Mesenteric fat pad (tissue), 1 donor: ENCODE measurements around the gene HNRNPA2B1. TPM values are rescaled to one million over a fixed set of nuclear protein-coding genes. Genes with fewer than 3 reads are reported as not detected.
"Not testable (repeated sequence)": the region's sequence is repeated elsewhere in the genome, so short reads cannot be mapped to it uniquely, and the experiment has no call there.

Experiments used
- DNase-seq: peaks from one replicate; pipeline ENCODE4 v3.0.0-alpha.2; 2020; ENCODE audit warnings: low spot score
- total RNA-seq: library from RNA; stranded (reverse); fragmentation: NEBNext Ultra II Directional; extraction: Animal tissue kit (Norgen Biotek cat#: 25700); gene quantifications from one replicate; pipeline ENCODE4 v1.2.1, GENCODE V29; 2021
- donor health status: DM: yes; HTN: yes; CAD: no.

Gene HNRNPA2B1
- total RNA-seq, 1 donor from 2014 or later, result 361 TPM

- DNase-seq, result no peak
These were observed 15.3 kb downstream of the HNRNPA2B1 start for GRCh38 chr7:26185131-26185843.

- DNase-seq, result not testable (repeated sequence)
These were observed 16.1 kb downstream of the HNRNPA2B1 start for GRCh38 chr7:26184281-26185101.

- DNase-seq, result no peak
These were observed 16.8 kb downstream of the HNRNPA2B1 start for GRCh38 chr7:26183545-26184280.

- DNase-seq, result no peak
These were observed 17.8 kb downstream of the HNRNPA2B1 start for GRCh38 chr7:26182706-26183105.

GRCh38 chr7:26182283-26182682 is 18.3 kb downstream of the HNRNPA2B1 start:
- no peak for DNase-seq

GRCh38 chr7:26181474-26182227 is 18.9 kb downstream of the HNRNPA2B1 start:
- no peak for DNase-seq

- DNase-seq, result no peak
These were observed 19.8 kb downstream of the HNRNPA2B1 start for GRCh38 chr7:26180792-26181198.

GRCh38 chr7:26179826-26180497 is 20.6 kb downstream of the HNRNPA2B1 start:
- DNase-seq, result no peak

GRCh38 chr7:26179422-26179821 is 21.1 kb downstream of the HNRNPA2B1 start:
- DNase-seq, result no peak

GRCh38 chr7:26178272-26178960 is 22.1 kb downstream of the HNRNPA2B1 start:
- DNase-seq, result no peak

GRCh38 chr7:26177269-26177668 is 23.3 kb downstream of the HNRNPA2B1 start:
- not testable (repeated sequence) for DNase-seq

- not testable (repeated sequence) for DNase-seq
These were observed 23.9 kb downstream of the HNRNPA2B1 start for GRCh38 chr7:26176696-26177095.

- not testable (repeated sequence) for DNase-seq
These were observed 24.6 kb downstream of the HNRNPA2B1 start for GRCh38 chr7:26175903-26176302.

- no peak for DNase-seq
These were observed 28.5 kb downstream of the HNRNPA2B1 start for GRCh38 chr7:26172048-26172447.

- DNase-seq, result no peak
These were observed 28.9 kb downstream of the HNRNPA2B1 start for GRCh38 chr7:26171601-26172000.

- DNase-seq, result no peak
These were observed 29.9 kb downstream of the HNRNPA2B1 start for GRCh38 chr7:26170663-26171062.

- DNase-seq, result no peak
These were observed 31.3 kb downstream of the HNRNPA2B1 start for GRCh38 chr7:26169271-26169670.

- DNase-seq, result no peak
These were observed 32.0 kb downstream of the HNRNPA2B1 start for GRCh38 chr7:26168458-26169023.

GRCh38 chr7:26167303-26167934 is 33.1 kb downstream of the HNRNPA2B1 start:
- DNase-seq, result no peak
